Esophagus muscularis mucosa (tissue), 4 donors: ENCODE measurements around the gene ZNF467. TPM values are rescaled to one million over a fixed set of nuclear protein-coding genes. Genes with fewer than 3 reads are reported as not detected.

Experiments
- DNase-seq: peaks from one replicate; pipeline ENCODE4 v3.0.0-alpha.2; 2017; ENCODE audit errors: extremely low spot score
- H3K27ac ChIP-seq, 4 donors: fragments of 200-600 bp; sonication (generic); replicated peaks in 1 of 4; 1 replicate in 3 of 4; 2 replicates in 1 of 4; pipeline ENCODE4 v1.5.1; 2016 to 2019; ENCODE audit warnings: mild to moderate bottlenecking in 1 of 4
- H3K27me3 ChIP-seq, 4 donors: fragments of 200-600 bp; sonication (generic); one replicate each; pipeline versions ENCODE4 v1.5.1 to v1.6.0; 2016 to 2019
- H3K36me3 ChIP-seq, 4 donors: fragments of 200-600 bp; sonication (generic); one replicate each; pipeline ENCODE4 v1.5.1; 2016 to 2019
- H3K4me1 ChIP-seq, 4 donors: fragments of 200-600 bp; sonication (generic); one replicate each; pipeline ENCODE4 v1.5.1; 2016 to 2019
- H3K4me3 ChIP-seq, 4 donors: fragments of 200-600 bp; sonication (generic); 1 replicate in 2 of 4; 2 replicates in 2 of 4; pipeline ENCODE4 v1.5.1; 2016 to 2019; ENCODE audit warnings: mild to moderate bottlenecking in 4 of 4, moderate library complexity in 1 of 4
- H3K9me3 ChIP-seq, 4 donors: fragments of 200-600 bp; sonication (generic); 1 replicate in 3 of 4; 2 replicates in 1 of 4; pipeline ENCODE4 v1.5.1; 2016 to 2019
- EP300 ChIP-seq: sonication (generic); formaldehyde crosslinking; IDR thresholded peaks from one replicate; pipeline ENCODE4 v1.6.1; 2017; ENCODE audit warnings: antibody characterized with exemption
- POLR2A ChIP-seq: fragments of 450-650 bp; IDR thresholded peaks from one replicate; pipeline ENCODE4 v1.6.1; 2017; ENCODE audit warnings: antibody characterized with exemption, moderate library complexity, mild to moderate bottlenecking, low read depth
- POLR2AphosphoS5 ChIP-seq, 2 donors: sonication (generic); formaldehyde crosslinking; IDR thresholded peaks; one replicate each; pipeline ENCODE4 v1.6.1; 2017; ENCODE audit warnings: antibody characterized with exemption in 2 of 2
- WGBS: methylation state at CpG from one replicate; pipeline ENCODE4 v1.1.5; 2018; 5-methylcytosine and 5-hydroxymethylcytosine counted together
- intact Hi-C: fragments of 100-400 bp; cut with DNase I; formaldehyde crosslinking; loops from one replicate; pipeline ENCODE4 v1.15.1; 2023
- total RNA-seq, 4 donors: library from RNA; depleted of rRNA; stranded (reverse); fragments of >200 nt; gene quantifications; one replicate each; pipeline versions ENCODE4 v1.1.0 to v1.2.1, GENCODE V29; 2016
- TF ChIP-seq, protein P1 (sequence below), 3 experiments: fragments of 200-600 bp in 2 of 3; fragments of 450-650 bp in 1 of 3; sonication (generic) in 2 of 3; IDR thresholded peaks; one replicate each; pipeline ENCODE4 v1.5.1; 2017 to 2019; ENCODE audit warnings: antibody characterized with exemption in 3 of 3, mild to moderate bottlenecking in 2 of 3, moderate library complexity in 1 of 3

The ZNF467 gene
- total RNA-seq, 4 donors from 2014 or later, result 10.3 to 12.4 (median 11.0) TPM

DNA sequence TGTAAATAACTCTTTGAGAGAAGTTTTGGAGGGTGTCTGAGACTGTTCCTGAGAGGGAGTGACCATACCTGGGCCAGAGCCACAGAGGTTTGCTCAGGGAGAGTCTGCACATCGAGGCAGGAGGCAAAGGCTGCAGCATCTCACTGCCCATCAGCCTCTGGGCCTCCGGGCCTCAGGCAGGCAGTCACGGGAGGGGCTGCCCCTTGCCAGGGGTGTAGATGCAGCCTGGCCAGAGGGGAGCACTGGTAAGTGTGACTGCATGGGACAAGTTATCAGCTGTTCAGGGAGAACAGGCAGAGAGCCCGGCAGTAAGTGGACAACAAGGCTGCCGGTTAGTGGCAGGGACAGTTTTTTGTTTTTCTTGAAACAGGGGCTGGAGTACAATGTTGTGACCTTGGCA, 55.9 kb downstream of the ZNF467 start:
- no peaks in the 10 kb centered on the region for H3K9me3 ChIP-seq
- TF ChIP-seq, protein P1, sequence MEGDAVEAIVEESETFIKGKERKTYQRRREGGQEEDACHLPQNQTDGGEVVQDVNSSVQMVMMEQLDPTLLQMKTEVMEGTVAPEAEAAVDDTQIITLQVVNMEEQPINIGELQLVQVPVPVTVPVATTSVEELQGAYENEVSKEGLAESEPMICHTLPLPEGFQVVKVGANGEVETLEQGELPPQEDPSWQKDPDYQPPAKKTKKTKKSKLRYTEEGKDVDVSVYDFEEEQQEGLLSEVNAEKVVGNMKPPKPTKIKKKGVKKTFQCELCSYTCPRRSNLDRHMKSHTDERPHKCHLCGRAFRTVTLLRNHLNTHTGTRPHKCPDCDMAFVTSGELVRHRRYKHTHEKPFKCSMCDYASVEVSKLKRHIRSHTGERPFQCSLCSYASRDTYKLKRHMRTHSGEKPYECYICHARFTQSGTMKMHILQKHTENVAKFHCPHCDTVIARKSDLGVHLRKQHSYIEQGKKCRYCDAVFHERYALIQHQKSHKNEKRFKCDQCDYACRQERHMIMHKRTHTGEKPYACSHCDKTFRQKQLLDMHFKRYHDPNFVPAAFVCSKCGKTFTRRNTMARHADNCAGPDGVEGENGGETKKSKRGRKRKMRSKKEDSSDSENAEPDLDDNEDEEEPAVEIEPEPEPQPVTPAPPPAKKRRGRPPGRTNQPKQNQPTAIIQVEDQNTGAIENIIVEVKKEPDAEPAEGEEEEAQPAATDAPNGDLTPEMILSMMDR (IDR thresholded peaks at IDR 0.05), result no peak
- TF ChIP-seq EP300 (no peak), POLR2AphosphoS5 (IDR thresholded peaks at IDR 0.05) (no peak), POLR2A (no peak)
- peak overlapping the region in 1 of 4 donors; percentile 87 for H3K27ac ChIP-seq
- no peak for DNase-seq
- peaks cover 36 to 58% (median 48%) of the 10 kb centered on the region in 4 donors for H3K4me1 ChIP-seq
- H3K4me3 ChIP-seq, result no peak overlapping the region
- intact Hi-C loops, result no loop called here
- 100% methylated on average over 2 of the region's 5 CpGs for WGBS
- H3K27me3 ChIP-seq, result no peaks in the 10 kb centered on the region
- peaks cover 17 to 36% (median 23%) of the 10 kb centered on the region in 4 donors for H3K36me3 ChIP-seq

DNA sequence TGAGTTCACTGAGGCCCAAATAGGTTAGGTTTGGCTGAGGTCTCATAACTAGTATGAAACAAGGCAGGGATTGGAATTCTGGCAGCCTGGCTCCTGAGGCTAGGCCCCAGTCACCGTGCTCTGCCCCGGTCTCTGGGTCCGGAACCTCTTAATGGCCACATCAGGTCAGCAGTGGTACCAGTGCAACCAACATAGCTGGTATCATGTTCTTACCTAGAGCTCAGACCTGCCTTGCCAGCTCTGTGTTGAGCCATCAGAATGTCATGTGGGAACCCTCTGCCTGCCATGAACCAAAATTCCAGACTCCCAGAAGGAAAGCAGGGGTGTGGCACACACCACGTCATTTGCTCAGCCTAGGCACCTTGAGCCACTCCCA, 56.5 kb downstream of the ZNF467 start:
- Histone ChIP-seq H3K4me3 (no peak overlapping the region), H3K27me3 (no peaks in the 10 kb centered on the region), H3K27ac (peak overlapping the region in 3 of 4 donors; percentile 81 to 87 (median 83)), H3K4me1 (peaks cover 36 to 58% (median 48%) of the 10 kb centered on the region in 4 donors), H3K36me3 (peaks cover 11 to 31% (median 17%) of the 10 kb centered on the region in 4 donors), H3K9me3 (no peaks in the 10 kb centered on the region)
- TF ChIP-seq, protein P1 (IDR thresholded peaks at IDR 0.05), result no peak
- TF ChIP-seq POLR2A, result no peak
- no peak for TF ChIP-seq POLR2AphosphoS5 (IDR thresholded peaks at IDR 0.05)
- TF ChIP-seq EP300, result no peak
- intact Hi-C loops, result no loop called here
- WGBS, result 65% methylated on average over 2 of the region's 4 CpGs
- DNase-seq, result no peak

DNA sequence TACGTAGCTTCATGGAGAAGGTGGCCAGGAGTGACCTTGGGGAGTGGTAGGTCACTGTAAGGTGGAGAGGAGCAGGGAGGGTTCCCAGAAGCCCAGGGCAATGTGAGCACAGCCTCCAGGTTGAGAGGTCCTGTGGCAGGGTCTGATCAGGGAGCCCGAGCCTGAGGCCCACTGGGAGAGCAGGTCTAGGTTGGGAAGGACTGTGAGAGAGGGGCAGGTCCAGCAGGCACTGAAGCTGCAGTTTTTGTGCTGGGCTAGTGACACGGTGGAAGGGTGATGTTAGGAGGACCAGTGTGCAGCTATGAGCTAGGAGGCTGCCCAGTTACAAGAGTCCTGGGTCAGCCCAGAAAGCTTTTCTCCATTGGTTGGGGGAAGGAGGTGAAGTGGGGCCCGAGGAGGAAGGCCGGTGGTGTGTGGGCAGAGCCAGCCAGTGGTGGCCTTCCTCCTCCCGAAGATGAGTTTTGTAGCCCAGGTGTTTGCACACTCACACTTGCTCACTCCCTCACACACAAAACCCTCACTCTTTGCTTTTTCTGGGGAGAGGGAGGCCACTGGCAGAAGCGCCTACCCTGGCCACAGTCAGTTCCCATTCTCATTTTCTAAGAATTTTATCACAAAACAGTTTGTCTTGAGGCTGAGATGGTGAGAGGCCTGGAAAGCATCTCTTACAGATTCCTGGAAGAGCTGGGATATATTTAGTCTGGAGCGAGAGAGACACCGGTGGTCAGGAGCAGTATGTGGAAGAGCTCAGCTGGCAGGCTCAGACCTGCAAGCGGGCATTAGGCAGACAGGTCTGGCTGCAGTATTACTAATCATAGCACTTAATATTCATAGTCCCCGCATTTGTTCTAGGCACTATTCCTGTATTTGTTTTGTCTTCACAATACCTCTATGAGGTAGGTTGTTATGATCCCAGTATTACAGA, 57.1 kb downstream of the ZNF467 start:
- no peak for DNase-seq
- 67% methylated on average over 11 of the region's 11 CpGs for WGBS
- H3K27me3 ChIP-seq, result no peaks in the 10 kb centered on the region
- H3K27ac ChIP-seq, result peak overlapping the region; percentile 81 to 87 (median 82)
- intact Hi-C loops, result no loop called here
- H3K4me1 ChIP-seq, result peaks cover 36 to 58% (median 48%) of the 10 kb centered on the region in 4 donors
- H3K9me3 ChIP-seq, result peaks cover 0 to 4% (median 2%) of the 10 kb centered on the region in 4 donors
- peak overlapping the region in 1 of 4 donors; percentile 78 for H3K4me3 ChIP-seq
- TF ChIP-seq, protein P1 (IDR thresholded peaks at IDR 0.05), result no peak
- no peak for TF ChIP-seq POLR2A
- no peak for TF ChIP-seq EP300
- peak in 1 of 2 donors; percentile 10 for TF ChIP-seq POLR2AphosphoS5 (IDR thresholded peaks at IDR 0.05)
- H3K36me3 ChIP-seq, result peaks cover 5 to 24% (median 11%) of the 10 kb centered on the region in 4 donors

DNA sequence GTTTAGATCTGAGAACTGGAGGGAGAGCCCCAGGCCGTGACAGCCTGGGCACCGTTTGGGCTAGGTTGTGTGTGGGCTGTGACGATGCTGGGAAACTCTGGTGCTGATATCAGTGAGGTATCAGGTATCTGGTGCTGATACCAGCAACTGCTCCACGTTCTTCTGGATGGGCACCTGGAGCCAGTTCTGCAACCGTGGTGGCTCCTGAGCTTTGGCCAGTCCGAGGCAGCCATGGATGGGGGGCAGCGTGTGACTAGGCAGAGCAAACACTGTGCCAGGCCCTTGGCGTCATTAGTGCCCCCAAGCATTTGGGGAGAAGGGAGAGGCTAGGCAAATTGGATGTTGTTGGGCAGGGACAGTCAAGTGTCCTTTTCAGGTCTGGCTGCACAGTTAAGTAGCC, 57.9 kb downstream of the ZNF467 start:
- peaks cover 2 to 12% (median 9%) of the 10 kb centered on the region in 4 donors for H3K9me3 ChIP-seq
- intact Hi-C loops, result no loop called here
- WGBS, result 54% methylated on average over 5 of the region's 8 CpGs
- peaks cover 0 to 16% (median 4%) of the 10 kb centered on the region in 4 donors for H3K36me3 ChIP-seq
- H3K4me1 ChIP-seq, result peaks cover 34 to 58% (median 44%) of the 10 kb centered on the region in 4 donors
- DNase-seq, result no peak
- H3K4me3 ChIP-seq, result peak overlapping the region; percentile 72 to 85 (median 77)
- peak overlapping the region; percentile 81 to 87 (median 82) for H3K27ac ChIP-seq
- TF ChIP-seq, protein P1 (IDR thresholded peaks at IDR 0.05), result no peak
- no peak for TF ChIP-seq POLR2A
- no peak for TF ChIP-seq EP300
- no peak for TF ChIP-seq POLR2AphosphoS5 (IDR thresholded peaks at IDR 0.05)
- H3K27me3 ChIP-seq, result no peaks in the 10 kb centered on the region
